Heart left ventricle (tissue), 13 donors: ENCODE data around the gene NTHL1.
A peak's percentile ranks its signal among the peaks of the same experiment; 100 is the strongest.

Source experiments
- CTCF ChIP-seq, 12 donors: fragments of 200-600 bp; sonication (generic) in 4 of 12; IDR thresholded peaks; one replicate each; pipeline versions ENCODE4 v1.5.0 to v1.8.0; 2018 to 2022; ENCODE audit warnings: antibody characterized with exemption in 12 of 12, mild to moderate bottlenecking in 5 of 12
- POLR2A ChIP-seq, 2 donors: fragments of 450-650 bp; IDR thresholded peaks; one replicate each; pipeline ENCODE4 v1.6.1; 2017; ENCODE audit warnings: antibody characterized with exemption in 2 of 2, mild to moderate bottlenecking in 2 of 2, moderate library complexity in 2 of 2
- donor health status: ischemic (EF 13 %, LVEDD 7.1; RV severe dilation, severe dysfunction).
- donor health status: DM: no; HTN: yes; CAD: no.
- donor health status: DM: no; HTN: no; CAD: no.
- donor health status: ischemic (EF 25% LVEDD 6.9; RV normal size, moderate dysfunction).
- donor health status: ischemic (EF 25% LVEDD 5.7; RV mildly dilated, moderate dysfunction).
- donor health status: ischemic (EF 35%, LVEDD 5.7; RV mildly dilated, moderate dysfunction).
- donor health status: nonischemic (EF 11% LVEDD 7.7; RV severe dilation, severe dysfunction).
- donor health status: DM: yes; HTN: yes; CAD: no.
- donor health status: PGD.
- donor health status: ischemic (EF 29% LVEDD 5.4; RV normal size, mild dysfunction).
- donor health status: nonischemic (EF 23%, LVEDD 6.1; RV moderate dilation, normal function).

GRCh38 chr16:2082171-2082982 lies 34.7 kb upstream of the NTHL1 start:
- TF ChIP-seq CTCF (IDR thresholded peaks at IDR 0.05) (peak in 3 of 12 donors; percentile 10 to 11 (median 11)), POLR2A (IDR thresholded peaks at IDR 0.05) (no peak)
